IMR-90 (cell line): ENCODE data around the gene JMJD8. TPM values are rescaled to one million over a fixed set of nuclear protein-coding genes. Genes with fewer than 3 reads are reported as not detected.

Experiments used
- ATAC-seq: fragments of 200-7000 bp; cut with Tn5 transposase; 2 replicates; pipeline ENCODE4 v1.9.1; 2020; ENCODE audit warnings: low read depth, mild to moderate bottlenecking, moderate library complexity
- BruUV-seq: library from RNA; stranded (reverse); fragments of 400-500 nt; replicated peaks from 2 replicates; lab custom pipeline; 2021; lab: Mats Ljungman, UMichigan
- CTCF ChIA-PET: fragments of 300-600 bp; formaldehyde crosslinking; extraction: SDS; loops from one replicate; lab custom pipeline; 2021; ENCODE audit warnings: antibody characterized with exemption; lab: Yijun Ruan, JAX
- POLR2A ChIA-PET: fragments of 300-600 bp; sonication (Branson Sonifier 250); formaldehyde crosslinking; loops from one replicate; lab custom pipeline; 2022; ENCODE audit warnings: antibody characterized with exemption; ENCODE audit not compliant: unreplicated experiment; lab: Charles Lee
- DNase-seq: peaks from one replicate; pipeline ENCODE4 v3.0.0; 2013
- H2AFZ ChIP-seq: replicated peaks from 2 replicates; pipeline ENCODE3; 2013; ENCODE audit warnings: low read length, mild to moderate bottlenecking; ENCODE audit not compliant: poor library complexity
- H2AK5ac ChIP-seq: 2 replicates; pipeline ENCODE4 v1.6.1; 2013; ENCODE audit warnings: low read depth, low read length, inconsistent platforms
- H2AK9ac ChIP-seq: replicated peaks from 2 replicates; pipeline ENCODE3; 2013; ENCODE audit warnings: mild to moderate bottlenecking, low read depth, low read length, moderate library complexity; ENCODE audit not compliant: poor library complexity
- H2BK120ac ChIP-seq: 2 replicates; pipeline ENCODE4 v1.6.1; 2013; ENCODE audit warnings: low read depth, low read length, inconsistent platforms
- H2BK15ac ChIP-seq: 3 replicates; pipeline ENCODE4 v1.6.1; 2013; ENCODE audit warnings: low read depth, low read length, inconsistent platforms
- H2BK20ac ChIP-seq: 2 replicates; pipeline ENCODE4 v1.6.1; 2013; ENCODE audit warnings: low read depth, mild to moderate bottlenecking, inconsistent platforms, low read length, moderate library complexity
- H2BK5ac ChIP-seq: 2 replicates; pipeline ENCODE4 v1.6.1; 2013; ENCODE audit warnings: mild to moderate bottlenecking, low read depth, low read length, inconsistent platforms; ENCODE audit not compliant: poor library complexity, severe bottlenecking
- H3K14ac ChIP-seq: replicated peaks from 2 replicates; pipeline ENCODE4 v1.6.1; 2013; ENCODE audit warnings: low read depth, low read length, inconsistent platforms
- H3K18ac ChIP-seq: 2 replicates; pipeline ENCODE4 v1.6.1; 2013; ENCODE audit warnings: low read depth, low read length, control low read depth
- H3K23ac ChIP-seq: 2 replicates; pipeline ENCODE4 v1.6.1; 2013; ENCODE audit warnings: low read depth, low read length, inconsistent platforms
- H3K27ac ChIP-seq: 2 replicates; pipeline ENCODE4 v1.5.1; 2013; ENCODE audit warnings: mild to moderate bottlenecking, control low read depth, low read length; ENCODE audit not compliant: insufficient read depth
- H3K27me3 ChIP-seq: 2 replicates; pipeline ENCODE4 v1.6.1; 2013; ENCODE audit warnings: low read length; ENCODE audit not compliant: control insufficient read depth, insufficient read depth
- H3K36me3 ChIP-seq: 2 replicates; pipeline ENCODE4 v1.6.1; 2013; ENCODE audit warnings: low read length, mixed read lengths; ENCODE audit not compliant: control insufficient read depth, insufficient read depth
- H3K4ac ChIP-seq: 2 replicates; pipeline ENCODE4 v1.6.1; 2013; ENCODE audit warnings: low read depth, low read length, inconsistent platforms
- H3K4me1 ChIP-seq: 2 replicates; pipeline ENCODE4 v1.6.1; 2013; ENCODE audit warnings: low read length, mixed read lengths; ENCODE audit not compliant: control insufficient read depth, insufficient read depth
- H3K4me2 ChIP-seq: 2 replicates; pipeline ENCODE4 v1.6.1; 2013; ENCODE audit warnings: low read depth, mild to moderate bottlenecking, control low read depth, low read length, moderate library complexity
- H3K4me3 ChIP-seq: 2 replicates; pipeline ENCODE4 v1.5.1; 2013; ENCODE audit warnings: low read depth, mild to moderate bottlenecking, control low read depth, low read length, moderate library complexity; ENCODE audit not compliant: insufficient read depth
- H3K56ac ChIP-seq: 2 replicates; pipeline ENCODE4 v1.6.1; 2013; ENCODE audit warnings: low read length, inconsistent platforms; ENCODE audit not compliant: insufficient read depth; ENCODE audit errors: extremely low read depth
- H3K79me1 ChIP-seq, 2 experiments: 2 replicates each; pipeline ENCODE4 v1.6.1; 2013; ENCODE audit warnings: low read length in 2 of 2, inconsistent platforms in 1 of 2, low read depth in 1 of 2
- H3K9ac ChIP-seq: 2 replicates; pipeline ENCODE4 v1.6.1; 2013; ENCODE audit warnings: low read depth, low read length, control low read depth
- H3K9me1 ChIP-seq: 2 replicates; pipeline ENCODE4 v1.6.1; 2013; ENCODE audit warnings: low read length, inconsistent platforms; ENCODE audit not compliant: insufficient read depth
- H3K9me3 ChIP-seq: 2 replicates; pipeline ENCODE4 v1.6.1; 2013; ENCODE audit warnings: low read length; ENCODE audit not compliant: control insufficient read depth, insufficient read depth
- H4K20me1 ChIP-seq: 2 replicates; pipeline ENCODE4 v1.6.1; 2013; ENCODE audit warnings: low read length, inconsistent platforms; ENCODE audit not compliant: insufficient read depth
- H4K5ac ChIP-seq: 2 replicates; pipeline ENCODE4 v1.6.1; 2013; ENCODE audit warnings: mild to moderate bottlenecking, low read depth, low read length, control low read depth
- H4K8ac ChIP-seq, 2 experiments: 2 replicates each; pipeline ENCODE4 v1.6.1; 2013; ENCODE audit warnings: low read depth in 2 of 2, low read length in 2 of 2, control low read depth in 1 of 2, inconsistent platforms in 1 of 2
- H4K91ac ChIP-seq: 2 replicates; pipeline ENCODE4 v1.6.1; 2013; ENCODE audit warnings: low read depth, low read length, inconsistent platforms; ENCODE audit not compliant: insufficient read depth
- BHLHE40 ChIP-seq: fragments of 150-350 bp; IDR thresholded peaks from 2 replicates; pipeline ENCODE4 v1.6.1; 2016; ENCODE audit warnings: mild to moderate bottlenecking, low read depth, low read length
- CEBPB ChIP-seq: IDR thresholded peaks from 2 replicates; pipeline ENCODE4 v1.6.1; 2012; ENCODE audit warnings: low read depth, low read length, improper control_type of control experiment
- CHD1 ChIP-seq: IDR thresholded peaks from 2 replicates; pipeline ENCODE4 v1.6.1; 2012; ENCODE audit warnings: low read depth, low read length, improper control_type of control experiment
- ELK1 ChIP-seq: fragments of 150-350 bp; IDR thresholded peaks from 2 replicates; pipeline ENCODE4 v1.6.1; 2016; ENCODE audit warnings: low read depth, mild to moderate bottlenecking, low read length, moderate library complexity, borderline replicate concordance
- FOS ChIP-seq: fragments of 150-350 bp; IDR thresholded peaks from 2 replicates; pipeline ENCODE4 v1.6.1; 2016; ENCODE audit warnings: low read depth, low read length
- MAFK ChIP-seq: IDR thresholded peaks from 2 replicates; pipeline ENCODE4 v1.6.1; 2012; ENCODE audit warnings: low read depth, low read length, improper control_type of control experiment
- MAZ ChIP-seq: IDR thresholded peaks from 2 replicates; pipeline ENCODE4 v1.6.1; 2012; ENCODE audit warnings: low read depth, mild to moderate bottlenecking, low read length, improper control_type of control experiment, moderate library complexity, borderline replicate concordance
- MXI1 ChIP-seq: IDR thresholded peaks from 2 replicates; pipeline ENCODE4 v1.6.1; 2012; ENCODE audit warnings: low read depth, mild to moderate bottlenecking, low read length, moderate library complexity, borderline replicate concordance
- NFE2L2 ChIP-seq: fragments of 150-350 bp; IDR thresholded peaks from 2 replicates; pipeline ENCODE4 v1.6.1; 2016; ENCODE audit warnings: low read depth, mild to moderate bottlenecking, low read length
- POLR2A ChIP-seq: IDR thresholded peaks from 2 replicates; pipeline ENCODE4 v1.6.1; 2012; ENCODE audit warnings: mild to moderate bottlenecking, low read depth, low read length
- RAD21 ChIP-seq: IDR thresholded peaks from 2 replicates; pipeline ENCODE4 v1.6.1; 2012; ENCODE audit warnings: low read length, improper control_type of control experiment
- RCOR1 ChIP-seq: IDR thresholded peaks from 2 replicates; pipeline ENCODE4 v1.6.1; 2012; ENCODE audit warnings: mild to moderate bottlenecking, low read length, improper control_type of control experiment; ENCODE audit not compliant: insufficient replicate concordance
- SMC3 ChIP-seq: fragments of 150-350 bp; IDR thresholded peaks from 2 replicates; pipeline ENCODE4 v1.6.1; 2016; ENCODE audit warnings: low read depth, mild to moderate bottlenecking, antibody characterized with exemption, low read length, moderate library complexity
- WGBS, 2 experiments: methylation state at CpG; one replicate each; pipeline versions ENCODE4 v1.1.5 to v1.1.7; 2013; ENCODE audit warnings: missing lambda C conversion rate in 2 of 2; ENCODE audit not compliant: insufficient read length in 1 of 2; ENCODE audit errors: extremely low coverage in 2 of 2; 5-methylcytosine and 5-hydroxymethylcytosine counted together
- dilution Hi-C: fragments of 300-500 bp; cut with HindIII; formaldehyde crosslinking; loops from one replicate; pipeline ENCODE4 v1.14.3; 2018; ENCODE audit warnings: low sequenced_read_pairs; ENCODE audit not compliant: unreplicated experiment
- in situ Hi-C: fragments of 300-500 bp; cut with MboI; formaldehyde crosslinking; loops from 3 replicates; pipeline ENCODE4 v1.14.3; 2019; ENCODE audit warnings: low sequenced_read_pairs, inconsistent platforms, mixed read lengths
- intact Hi-C: fragments of 100-400 bp; cut with micrococcal nuclease; formaldehyde crosslinking; loops from 2 replicates; pipeline ENCODE4 v1.10.0; 2022
- polyA plus RNA-seq, 3 experiments: library from polyadenylated mRNA; depleted of rRNA; stranded (reverse); fragments of >200 nt; gene quantifications; 2 replicates each; pipeline ENCODE4 v1.2.3, GENCODE V29; 2012; ENCODE audit warnings: low replicate concordance in 1 of 3
- total RNA-seq: library from RNA; depleted of rRNA; stranded (reverse); fragments of >200 nt; gene quantifications from 2 replicates; pipeline ENCODE4 v1.2.3, GENCODE V29; 2012
- TF ChIP-seq, protein P1 (sequence below): conservative IDR thresholded peaks from 2 replicates; pipeline ENCODE4 v1.5.1; 2012; ENCODE audit warnings: mild to moderate bottlenecking, low read depth, low read length, improper control_type of control experiment
- TF ChIP-seq, protein P2 (sequence below): fragments of 150-350 bp; IDR thresholded peaks from 2 replicates; pipeline ENCODE4 v1.6.1; 2017; ENCODE audit warnings: mild to moderate bottlenecking, antibody characterized with exemption, low read length, low read depth

The JMJD8 gene
- total and polyA plus RNA-seq, 2 of the 4 experiments (the other 2 are of a cell fraction) = 17.7 to 62.5 TPM

- H2BK120ac ChIP-seq = no peak overlapping the region
- H3K79me1 ChIP-seq = peaks cover 9 to 21% of the 10 kb centered on the region in 2 experiments; a peak in 3 of 4 replicates
- no peak overlapping the region for H3K27ac ChIP-seq
- H3K56ac ChIP-seq = no peak overlapping the region
- H2AK5ac ChIP-seq = no peak overlapping the region
- no peak overlapping the region for H4K5ac ChIP-seq
- no peak overlapping the region for H2BK15ac ChIP-seq
- no peak overlapping the region for H3K23ac ChIP-seq
- ATAC-seq (no peak), DNase-seq (no peak)
- dilution Hi-C loops (no loop called here), in situ Hi-C loops (no loop called here), intact Hi-C loops (no loop called here)
- H2BK5ac ChIP-seq = no peak overlapping the region
- peaks cover 12% of the 10 kb centered on the region for H3K4me1 ChIP-seq
- H4K20me1 ChIP-seq = peaks cover 4% of the 10 kb centered on the region; the same call in 1 of the 2 replicates
- H2AK9ac ChIP-seq = no peak overlapping the region
- H2BK20ac ChIP-seq = no peak overlapping the region
- H3K27me3 ChIP-seq = peaks cover 44% of the 10 kb centered on the region
- CTCF ChIA-PET = interaction anchor here (0.7 kb wide), 1 partner anchor 152 kb away, joined by 3 read pairs; no protein-coding TSS in a partner anchor
- no TSS peak for BruUV-seq
- H3K18ac ChIP-seq = no peak overlapping the region
- peaks cover 11% of the 10 kb centered on the region for H3K9me1 ChIP-seq
- no peak overlapping the region for H4K8ac ChIP-seq
- H3K36me3 ChIP-seq = peaks cover 4% of the 10 kb centered on the region; the same call in 1 of the 2 replicates
- no peak overlapping the region for H3K9ac ChIP-seq
- POLR2A ChIA-PET = no interaction called here
- no peak overlapping the region for H4K91ac ChIP-seq
- H3K14ac ChIP-seq = no peak overlapping the region
- H2AFZ ChIP-seq = no peak overlapping the region
- H3K4me3 ChIP-seq = no peak overlapping the region
- H3K4me2 ChIP-seq = no peak overlapping the region
- TF ChIP-seq RAD21 (no peak), MXI1 (no peak), ELK1 (no peak), FOS (no peak), RCOR1 (no peak), CEBPB (no peak), SMC3 (no peak), BHLHE40 (no peak), NFE2L2 (no peak), MAFK (no peak), POLR2A (no peak), MAZ (no peak), CHD1 (no peak)
- TF ChIP-seq, protein P1, sequence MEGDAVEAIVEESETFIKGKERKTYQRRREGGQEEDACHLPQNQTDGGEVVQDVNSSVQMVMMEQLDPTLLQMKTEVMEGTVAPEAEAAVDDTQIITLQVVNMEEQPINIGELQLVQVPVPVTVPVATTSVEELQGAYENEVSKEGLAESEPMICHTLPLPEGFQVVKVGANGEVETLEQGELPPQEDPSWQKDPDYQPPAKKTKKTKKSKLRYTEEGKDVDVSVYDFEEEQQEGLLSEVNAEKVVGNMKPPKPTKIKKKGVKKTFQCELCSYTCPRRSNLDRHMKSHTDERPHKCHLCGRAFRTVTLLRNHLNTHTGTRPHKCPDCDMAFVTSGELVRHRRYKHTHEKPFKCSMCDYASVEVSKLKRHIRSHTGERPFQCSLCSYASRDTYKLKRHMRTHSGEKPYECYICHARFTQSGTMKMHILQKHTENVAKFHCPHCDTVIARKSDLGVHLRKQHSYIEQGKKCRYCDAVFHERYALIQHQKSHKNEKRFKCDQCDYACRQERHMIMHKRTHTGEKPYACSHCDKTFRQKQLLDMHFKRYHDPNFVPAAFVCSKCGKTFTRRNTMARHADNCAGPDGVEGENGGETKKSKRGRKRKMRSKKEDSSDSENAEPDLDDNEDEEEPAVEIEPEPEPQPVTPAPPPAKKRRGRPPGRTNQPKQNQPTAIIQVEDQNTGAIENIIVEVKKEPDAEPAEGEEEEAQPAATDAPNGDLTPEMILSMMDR = no peak
- TF ChIP-seq, protein P2, sequence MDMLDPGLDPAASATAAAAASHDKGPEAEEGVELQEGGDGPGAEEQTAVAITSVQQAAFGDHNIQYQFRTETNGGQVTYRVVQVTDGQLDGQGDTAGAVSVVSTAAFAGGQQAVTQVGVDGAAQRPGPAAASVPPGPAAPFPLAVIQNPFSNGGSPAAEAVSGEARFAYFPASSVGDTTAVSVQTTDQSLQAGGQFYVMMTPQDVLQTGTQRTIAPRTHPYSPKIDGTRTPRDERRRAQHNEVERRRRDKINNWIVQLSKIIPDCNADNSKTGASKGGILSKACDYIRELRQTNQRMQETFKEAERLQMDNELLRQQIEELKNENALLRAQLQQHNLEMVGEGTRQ = no peak
- WGBS, 2 experiments = no CpG with 5 or more reads among the region's 10 CpGs
- no peaks in the 10 kb centered on the region; the same call in 1 of the 2 replicates for H3K9me3 ChIP-seq
- H3K4ac ChIP-seq = no peak overlapping the region
Observed at GRCh38 chr16:692356-693108, 8.4 kb upstream of the JMJD8 start.
